Measurements from ENCODE around the gene WRAP53.

Gene WRAP53

GRCh38 chr17:7684851-7685532, 3.3 kb upstream of the WRAP53 start:
- DNase-seq (ENCODE audit: low read depth): no peak

GRCh38 chr17:7685533-7686221, 2.6 kb upstream of the WRAP53 start:
- peak; percentile 83 for DNase-seq (ENCODE audit: low read depth)

GRCh38 chr17:7686222-7687071, 1.8 kb upstream of the WRAP53 start:
- peak; percentile 62 for DNase-seq (ENCODE audit: low read depth)

GRCh38 chr17:7687072-7687907, 987 bp upstream of the WRAP53 start, which contains the start of gene TP53:
Gene TP53, minus strand, starts transcription at chr17:7687490. Its CDS starts 10,896 bp downstream, at chr17:7676594.
- peak; percentile 77 for DNase-seq (ENCODE audit: low read depth)

- DNase-seq (ENCODE audit: low read depth): no peak
Measured at GRCh38 chr17:7688808-7689316, 585 bp downstream of the WRAP53 start.

GRCh38 chr17:7695586-7695985, 7.3 kb downstream of the WRAP53 start:
- no peak for DNase-seq (ENCODE audit: low read depth)

- no peak for DNase-seq (ENCODE audit: low read depth)
Measured at GRCh38 chr17:7697828-7698588, 9.7 kb downstream of the WRAP53 start.

GRCh38 chr17:7700510-7700909, 12.2 kb downstream of the WRAP53 start:
- DNase-seq (ENCODE audit: low read depth): no peak

- DNase-seq (ENCODE audit: low read depth): no peak
Measured at GRCh38 chr17:7701681-7702080, 13.4 kb downstream of the WRAP53 start.

GRCh38 chr17:7702776-7703175, 14.5 kb downstream of the WRAP53 start:
- DNase-seq (ENCODE audit: low read depth): no peak

- no peak for DNase-seq (ENCODE audit: low read depth)
Measured at GRCh38 chr17:7703584-7704479, 15.6 kb downstream of the WRAP53 start.

- DNase-seq (ENCODE audit: low read depth): no peak
Measured at GRCh38 chr17:7704601-7705268, 16.5 kb downstream of the WRAP53 start, which contains the start of gene EFNB3. Gene EFNB3, plus strand, starts transcription at chr17:7705202. Its CDS starts 397 bp downstream, at chr17:7705599.

GRCh38 chr17:7705269-7706255, 17.3 kb downstream of the WRAP53 start:
- DNase-seq (ENCODE audit: low read depth): no peak

- DNase-seq (ENCODE audit: low read depth): no peak
Measured at GRCh38 chr17:7706631-7707354, 18.5 kb downstream of the WRAP53 start.

GRCh38 chr17:7707446-7707845, 19.2 kb downstream of the WRAP53 start:
- no peak for DNase-seq (ENCODE audit: low read depth)

- DNase-seq (ENCODE audit: low read depth): no peak
Measured at GRCh38 chr17:7707858-7708750, 19.8 kb downstream of the WRAP53 start.
